Stimulated activated CD4-positive, alpha-beta T cell treated with anti-CD3 and anti-CD28 coated beads, Interleukin-1b, Interleukin-23, amount 100 ng/mL, for 1 hour (primary cell): ENCODE data around the gene TMX1.

Experiments
- DNase-seq, 2 donors: peaks; one replicate each; pipeline ENCODE4 v3.0.0-alpha.2; 2020; ENCODE audit warnings: low read depth in 2 of 2

TMX1 gene

GRCh38 chr14:51242545-51243490, 2.8 kb downstream of the TMX1 start:
- DNase-seq, result no peak

- no peak for DNase-seq
Observed at GRCh38 chr14:51244591-51244990, 4.5 kb downstream of the TMX1 start.

- no peak for DNase-seq
Observed at GRCh38 chr14:51246032-51246431, 6.0 kb downstream of the TMX1 start.

- DNase-seq, result no peak
Observed at GRCh38 chr14:51248016-51248987, 8.3 kb downstream of the TMX1 start.

GRCh38 chr14:51251486-51251885, 11.4 kb downstream of the TMX1 start:
- DNase-seq, result no peak

GRCh38 chr14:51253880-51254279, 13.8 kb downstream of the TMX1 start:
- no peak for DNase-seq

- DNase-seq, result no peak
Observed at GRCh38 chr14:51258280-51258679, 18.2 kb downstream of the TMX1 start.

GRCh38 chr14:51258788-51259187, 18.7 kb downstream of the TMX1 start:
- no peak for DNase-seq

- no peak for DNase-seq
Observed at GRCh38 chr14:51260225-51260624, 20.2 kb downstream of the TMX1 start.

- DNase-seq, result no peak
Observed at GRCh38 chr14:51261151-51261550, 21.1 kb downstream of the TMX1 start.

- no peak for DNase-seq
Observed at GRCh38 chr14:51262868-51263267, 22.8 kb downstream of the TMX1 start.

GRCh38 chr14:51269634-51270033, 29.6 kb downstream of the TMX1 start:
- DNase-seq, result no peak

- DNase-seq, result no peak
Observed at GRCh38 chr14:51276605-51277004, 36.6 kb downstream of the TMX1 start.

GRCh38 chr14:51277753-51278415, 37.8 kb downstream of the TMX1 start:
- DNase-seq, result no peak

- DNase-seq, result no peak
Observed at GRCh38 chr14:51282517-51282916, 42.5 kb downstream of the TMX1 start.

- DNase-seq, result no peak
Observed at GRCh38 chr14:51283402-51284085, 43.5 kb downstream of the TMX1 start.

GRCh38 chr14:51284241-51284640, 44.2 kb downstream of the TMX1 start:
- no peak for DNase-seq

- no peak for DNase-seq
Observed at GRCh38 chr14:51285120-51285519, 45.1 kb downstream of the TMX1 start.

- no peak for DNase-seq
Observed at GRCh38 chr14:51289169-51289568, 49.1 kb downstream of the TMX1 start.

- no peak for DNase-seq
Observed at GRCh38 chr14:51290132-51290531, 50.1 kb downstream of the TMX1 start.

- DNase-seq, result no peak
Observed at GRCh38 chr14:51291016-51291415, 51.0 kb downstream of the TMX1 start.
